HepG2 (cell line): Measurements from ENCODE around the gene DNAAF3. TPM values are rescaled to one million over a fixed set of nuclear protein-coding genes. Genes with fewer than 3 reads are reported as not detected.

ENCODE experiments used
- AKAP8 ChIP-seq: sonication (generic); formaldehyde crosslinking; IDR thresholded peaks from 2 replicates; pipeline ENCODE4 v1.5.1; 2020; ENCODE audit warnings: mild to moderate bottlenecking, missing genetic modification reagents
- ARID3A ChIP-seq: IDR thresholded peaks from 2 replicates; pipeline ENCODE4 v1.6.1; 2012; ENCODE audit warnings: low read depth, low read length, improper control_type of control experiment
- CBFB ChIP-seq: sonication (generic); formaldehyde crosslinking; IDR thresholded peaks from 2 replicates; pipeline ENCODE4 v1.4.0; 2020; ENCODE audit warnings: missing genetic modification reagents
- DMTF1 ChIP-seq: sonication (generic); formaldehyde crosslinking; IDR thresholded peaks from 2 replicates; pipeline ENCODE4 v1.4.0; 2020; ENCODE audit warnings: mild to moderate bottlenecking, missing genetic modification reagents
- FOXP4 ChIP-seq: sonication (generic); formaldehyde crosslinking; IDR thresholded peaks from 2 replicates; pipeline ENCODE4 v1.4.0; 2020; ENCODE audit warnings: missing genetic modification reagents
- HNRNPK ChIP-seq: fragments of 200-400 bp; formaldehyde crosslinking; IDR thresholded peaks from 2 replicates; pipeline ENCODE4 v1.6.1; 2018; ENCODE audit warnings: low read length, low read depth, moderate library complexity, mild to moderate bottlenecking; ENCODE audit not compliant: poor library complexity, severe bottlenecking
- MTERF4 ChIP-seq: sonication (generic); formaldehyde crosslinking; IDR thresholded peaks from 2 replicates; pipeline ENCODE4 v1.8.0; 2023; ENCODE audit warnings: mild to moderate bottlenecking, missing genetic modification reagents
- NCOA1 ChIP-seq: sonication (generic); formaldehyde crosslinking; IDR thresholded peaks from 2 replicates; pipeline ENCODE4 v1.9.0; 2021; ENCODE audit warnings: missing genetic modification reagents
- NFATC3 ChIP-seq: sonication (generic); formaldehyde crosslinking; IDR thresholded peaks from 2 replicates; pipeline ENCODE4 v1.5.1; 2020; ENCODE audit warnings: mild to moderate bottlenecking, missing genetic modification reagents
- U2AF1 ChIP-seq: fragments of 200-400 bp; formaldehyde crosslinking; optimal IDR thresholded peaks from 2 replicates; pipeline ENCODE3; 2017; ENCODE audit warnings: mild to moderate bottlenecking, low read depth, low read length
- XRCC5 ChIP-seq: fragments of 200-400 bp; formaldehyde crosslinking; optimal IDR thresholded peaks from 2 replicates; pipeline ENCODE3; 2017; ENCODE audit warnings: mild to moderate bottlenecking, low read length
- ZBTB39 ChIP-seq: sonication (generic); formaldehyde crosslinking; IDR thresholded peaks from 2 replicates; pipeline ENCODE4 v1.5.0; 2020; ENCODE audit warnings: missing genetic modification reagents
- ZNF331 ChIP-seq: sonication (generic); formaldehyde crosslinking; IDR thresholded peaks from 2 replicates; pipeline ENCODE4 v1.4.0; 2020; ENCODE audit warnings: missing genetic modification reagents
- ZNF766 ChIP-seq: sonication (generic); formaldehyde crosslinking; IDR thresholded peaks from 2 replicates; pipeline ENCODE4 v1.5.0; 2020; ENCODE audit warnings: missing genetic modification reagents, borderline replicate concordance
- ZSCAN12 ChIP-seq: sonication (generic); formaldehyde crosslinking; IDR thresholded peaks from 2 replicates; pipeline ENCODE4 v1.9.0; 2021; ENCODE audit warnings: mild to moderate bottlenecking, missing genetic modification reagents
- ZZZ3 ChIP-seq: sonication (generic); formaldehyde crosslinking; IDR thresholded peaks from 2 replicates; pipeline ENCODE4 v1.4.0; 2020; ENCODE audit warnings: missing genetic modification reagents, mild to moderate bottlenecking, borderline replicate concordance
- polyA plus RNA-seq, 8 experiments: library from polyadenylated mRNA; depleted of rRNA in 3 of 8; stranded (reverse) in 7 of 8; unstranded in 1 of 8; fragments of >200 nt; fragmentation: Illumina TruSeq in 4 of 8; extraction: Trizol in 4 of 8; gene quantifications; 2 replicates each; pipeline versions ENCODE4 v1.2.1 to v1.2.3, GENCODE V29; 2011 to 2016; ENCODE audit warnings: low read depth in 4 of 8, missing spikeins in 1 of 8, mixed read lengths in 1 of 8; ENCODE audit not compliant: insufficient read depth in 1 of 8
- total RNA-seq, 5 experiments: library from RNA; depleted of rRNA; stranded (reverse); fragments of >200 nt; fragmentation: Illumina TruSeq; extraction: Trizol; gene quantifications; 2 replicates each; pipeline ENCODE4 v1.2.3, GENCODE V29; 2016; ENCODE audit warnings: low read depth in 1 of 5
- TF ChIP-seq, protein P1 (sequence below): sonication (generic); formaldehyde crosslinking; IDR thresholded peaks from 2 replicates; pipeline ENCODE4 v1.8.0; 2022; ENCODE audit warnings: mild to moderate bottlenecking, missing genetic modification reagents, moderate library complexity

Gene DNAAF3
- total and polyA plus RNA-seq, 2 of the 13 experiments (the other 11 are each of a cell fraction or from before 2014, with no cell fraction given) = 0.30 to 0.40 TPM

- TF ChIP-seq DMTF1 (CRISPR knock-in tag) (no peak), HNRNPK (no peak), ZNF766 (CRISPR knock-in tag) (no peak), AKAP8 (CRISPR knock-in tag) (no peak), ZBTB39 (CRISPR knock-in tag) (no peak), ZZZ3 (no peak), MTERF4 (peak; percentile 65; the same call in 1 of the 2 replicates), ARID3A (no peak), XRCC5 (peak; percentile 51), FOXP4 (CRISPR knock-in tag) (0 out of 2 replicates have a peak, but pooled peaks have one; percentile 33), U2AF1 (no peak), ZSCAN12 (CRISPR knock-in tag) (no peak), NCOA1 (CRISPR knock-in tag) (no peak), ZNF331 (CRISPR knock-in tag) (peak; percentile 13; the same call in 1 of the 2 replicates), NFATC3 (no peak), CBFB (CRISPR knock-in tag) (peak; percentile 44; the same call in 1 of the 2 replicates)
- TF ChIP-seq, protein P1, sequence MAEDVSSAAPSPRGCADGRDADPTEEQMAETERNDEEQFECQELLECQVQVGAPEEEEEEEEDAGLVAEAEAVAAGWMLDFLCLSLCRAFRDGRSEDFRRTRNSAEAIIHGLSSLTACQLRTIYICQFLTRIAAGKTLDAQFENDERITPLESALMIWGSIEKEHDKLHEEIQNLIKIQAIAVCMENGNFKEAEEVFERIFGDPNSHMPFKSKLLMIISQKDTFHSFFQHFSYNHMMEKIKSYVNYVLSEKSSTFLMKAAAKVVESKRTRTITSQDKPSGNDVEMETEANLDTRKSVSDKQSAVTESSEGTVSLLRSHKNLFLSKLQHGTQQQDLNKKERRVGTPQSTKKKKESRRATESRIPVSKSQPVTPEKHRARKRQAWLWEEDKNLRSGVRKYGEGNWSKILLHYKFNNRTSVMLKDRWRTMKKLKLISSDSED (CRISPR knock-in tag) = no peak
Observed at GRCh38 chr19:55165952-55166529, 372 bp downstream of the DNAAF3 start (continued).
